HG02798 (cell line): Measurements from ENCODE around the gene RTP2.

Source experiments
- ATAC-seq: cut with Tn5 transposase; IDR thresholded peaks from one replicate; pipeline ENCODE4 v1.9.1; 2021; ENCODE audit warnings: mild to moderate bottlenecking; ENCODE audit not compliant: unreplicated experiment, poor library complexity

Gene RTP2

GRCh38 chr3:187739094-187739560, 36.8 kb upstream of the RTP2 start:
- no peak for ATAC-seq

- peak; percentile 69 for ATAC-seq
Observed at GRCh38 chr3:187738331-187739093, 36.2 kb upstream of the RTP2 start.

DNA sequence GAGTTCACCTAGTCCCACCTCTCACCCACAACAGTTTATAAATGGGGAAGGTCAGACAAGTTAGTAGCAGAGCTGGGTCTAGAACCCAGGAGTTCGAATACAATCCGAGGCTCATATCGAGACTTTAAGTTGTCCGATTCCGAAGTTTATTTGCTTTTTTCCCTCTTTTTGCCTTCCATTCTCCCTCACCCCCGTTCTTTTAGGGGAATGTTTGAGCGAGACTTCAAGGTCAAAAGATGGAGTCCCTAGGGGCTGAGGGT, 35.6 kb upstream of the RTP2 start:
- no peak for ATAC-seq

DNA sequence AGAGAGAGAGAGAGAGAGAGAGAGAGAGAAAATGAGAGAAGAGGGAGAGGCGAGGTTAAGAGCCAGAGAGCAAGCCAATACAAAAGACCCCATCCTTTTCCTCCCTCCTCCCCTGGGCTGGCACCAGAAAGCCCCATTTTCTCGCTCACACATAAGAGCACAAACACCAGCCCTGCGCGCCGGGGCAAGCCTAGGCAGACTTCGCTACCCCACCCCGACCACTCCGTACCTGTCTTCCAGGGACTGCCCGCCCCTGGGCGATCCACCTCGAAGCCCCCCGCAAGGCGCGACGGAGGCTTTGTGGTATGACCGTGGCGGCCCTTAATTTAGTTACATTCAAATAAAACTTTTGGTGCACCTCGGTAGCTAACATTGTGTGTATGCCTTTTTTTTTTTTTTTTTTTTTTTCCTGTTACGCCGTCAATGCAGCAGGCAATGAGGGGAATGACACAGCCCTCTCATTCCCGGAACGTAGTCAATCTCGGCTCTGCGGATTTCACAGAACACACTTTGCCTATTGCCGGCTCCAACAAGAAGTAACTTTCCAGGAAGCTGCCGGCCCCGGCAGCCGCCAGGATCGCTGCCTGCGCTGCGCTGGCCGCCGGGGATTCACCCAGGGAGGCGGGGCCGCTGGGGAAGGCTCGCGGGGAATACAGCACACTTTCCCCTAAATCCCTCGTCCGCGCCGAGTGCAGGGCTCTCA, 35.2 kb upstream of the RTP2 start:
- no peak for ATAC-seq

DNA sequence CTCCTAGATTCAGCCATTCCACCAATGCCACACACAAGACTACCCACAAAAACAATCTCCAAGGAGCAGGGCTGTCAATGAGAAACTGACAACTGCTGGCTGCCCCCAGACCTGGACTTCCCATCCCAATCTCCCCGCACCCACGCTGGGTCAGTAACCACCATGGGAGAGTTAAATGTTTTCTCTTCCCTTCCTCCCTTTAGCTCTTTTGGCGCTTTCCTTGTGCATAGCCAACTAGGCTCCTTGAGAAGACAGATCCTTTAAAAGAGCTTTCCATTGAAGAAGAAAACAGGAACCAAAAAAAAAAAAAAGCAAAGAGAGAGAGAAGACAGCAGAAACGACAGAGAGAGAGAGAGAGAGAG, 34.6 kb upstream of the RTP2 start:
- no peak for ATAC-seq

GRCh38 chr3:187736418-187736871, 34.1 kb upstream of the RTP2 start:
- ATAC-seq = no peak

- ATAC-seq = no peak
Observed at GRCh38 chr3:187735837-187736236, 33.5 kb upstream of the RTP2 start.

- ATAC-seq = no peak
Observed at GRCh38 chr3:187735383-187735782, 33.0 kb upstream of the RTP2 start.

GRCh38 chr3:187734841-187735240, 32.5 kb upstream of the RTP2 start:
- ATAC-seq = no peak

GRCh38 chr3:187733371-187733770, 31.0 kb upstream of the RTP2 start:
- ATAC-seq = no peak

DNA sequence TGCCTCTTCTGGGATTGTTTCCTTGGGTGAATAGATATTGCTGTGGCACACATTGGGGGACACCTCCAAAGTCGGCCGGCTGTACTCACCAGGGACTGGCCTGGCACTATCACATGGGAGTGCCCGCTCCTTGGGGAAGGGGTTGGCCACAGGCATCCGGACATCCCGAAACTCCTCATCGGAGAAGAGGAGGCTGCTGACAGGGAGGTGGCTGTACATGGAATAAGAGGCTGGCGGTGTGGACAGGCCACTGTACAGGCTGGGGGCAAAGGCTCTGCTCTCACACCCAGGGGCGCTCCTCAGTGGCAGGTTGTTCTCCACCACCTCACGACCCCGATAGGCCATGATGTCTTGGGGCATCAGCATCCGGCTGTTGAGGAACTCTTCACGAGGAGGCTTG, 27.2 kb upstream of the RTP2 start:
- no peak for ATAC-seq

DNA sequence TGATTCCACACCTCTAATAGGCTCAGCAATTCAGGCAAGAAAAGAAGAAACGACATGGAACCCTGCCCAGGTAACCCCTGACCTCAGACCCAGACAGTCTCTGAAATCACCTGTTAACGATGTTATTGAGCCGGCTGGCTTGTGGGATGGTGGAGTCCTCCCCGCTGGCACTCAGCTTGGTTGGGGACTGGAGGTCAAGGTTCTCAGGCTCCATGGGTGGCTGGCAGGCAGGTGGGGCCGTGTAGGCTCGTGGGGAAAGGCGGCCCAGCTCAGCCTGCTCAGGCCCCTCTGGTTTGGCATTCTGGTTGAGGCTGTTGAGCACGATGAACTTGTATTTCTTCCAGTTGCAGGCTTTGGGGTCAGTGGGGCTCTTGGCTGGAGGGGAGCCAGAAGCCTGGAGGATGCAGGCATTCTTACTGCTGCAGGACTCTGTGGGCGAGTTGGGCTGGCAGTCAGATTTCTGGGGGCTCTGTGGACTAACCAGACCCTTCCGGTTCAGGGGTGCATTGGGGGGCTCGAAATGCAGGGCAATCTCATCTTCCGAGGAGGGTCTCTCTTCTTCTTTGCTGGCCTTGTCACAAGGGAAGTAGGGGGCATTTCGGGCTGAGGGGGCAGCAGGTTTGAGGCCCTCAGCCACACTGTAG, 26.7 kb upstream of the RTP2 start:
- ATAC-seq = no peak

- no peak for ATAC-seq
Observed at GRCh38 chr3:187728248-187728647, 25.9 kb upstream of the RTP2 start.

GRCh38 chr3:187726564-187726963, 24.2 kb upstream of the RTP2 start:
- no peak for ATAC-seq

DNA sequence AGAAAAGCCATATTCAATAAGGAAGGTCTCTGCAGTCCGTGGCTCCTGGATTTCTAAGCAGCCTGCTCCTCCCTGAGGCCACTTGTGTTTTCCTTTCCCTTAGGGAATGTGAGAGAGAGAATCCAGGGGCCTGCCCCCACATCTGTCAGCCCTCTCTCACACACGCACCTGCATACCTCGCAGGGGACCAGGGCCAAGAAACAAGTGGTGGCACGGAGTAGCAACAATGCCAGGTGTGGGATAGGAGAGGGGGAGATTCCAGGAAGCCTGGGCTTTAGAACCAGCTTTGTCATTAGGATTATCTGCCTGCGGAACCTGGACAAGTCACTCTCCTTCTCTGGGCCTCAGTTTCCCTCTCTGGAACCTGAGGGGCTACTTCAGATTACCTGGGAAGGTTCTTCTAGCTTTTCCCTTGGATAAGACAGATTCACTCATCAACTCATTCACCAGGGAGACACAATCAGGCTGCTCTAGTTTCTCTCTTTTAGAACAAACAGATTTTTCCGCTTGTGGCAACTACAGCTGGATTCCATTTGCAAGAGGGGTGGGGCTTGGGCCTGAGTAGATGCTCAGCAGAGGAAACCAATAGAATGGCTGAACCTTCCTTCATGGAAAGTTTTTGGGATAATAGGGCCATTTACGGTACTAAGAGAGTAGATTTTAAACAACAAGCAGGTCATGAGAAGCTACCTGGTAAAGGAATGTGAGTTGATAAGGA, 23.5 kb upstream of the RTP2 start:
- ATAC-seq = no peak

GRCh38 chr3:187725224-187725623, 22.9 kb upstream of the RTP2 start:
- no peak for ATAC-seq

GRCh38 chr3:187722206-187722612, 19.9 kb upstream of the RTP2 start:
- ATAC-seq = no peak

DNA sequence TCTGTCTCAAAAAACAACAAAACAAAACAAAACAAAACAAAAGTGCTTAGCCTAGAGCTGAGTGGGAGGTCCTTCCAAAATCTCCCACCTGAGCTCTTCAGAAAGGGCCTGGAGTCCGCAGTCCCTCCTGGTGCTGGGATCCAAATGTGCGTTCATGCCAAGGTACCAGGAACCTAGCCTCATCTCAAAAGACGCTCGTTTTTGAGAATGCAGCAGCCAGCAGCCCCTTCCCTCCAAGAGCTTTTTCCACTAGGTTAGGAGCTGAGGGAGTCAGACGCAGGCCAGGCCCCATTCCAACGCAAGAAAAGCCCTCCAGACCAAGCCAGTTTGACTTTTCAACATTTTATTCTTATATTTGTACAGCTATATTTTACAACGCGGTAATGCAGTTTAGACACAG, 18.7 kb upstream of the RTP2 start:
- ATAC-seq = no peak

DNA sequence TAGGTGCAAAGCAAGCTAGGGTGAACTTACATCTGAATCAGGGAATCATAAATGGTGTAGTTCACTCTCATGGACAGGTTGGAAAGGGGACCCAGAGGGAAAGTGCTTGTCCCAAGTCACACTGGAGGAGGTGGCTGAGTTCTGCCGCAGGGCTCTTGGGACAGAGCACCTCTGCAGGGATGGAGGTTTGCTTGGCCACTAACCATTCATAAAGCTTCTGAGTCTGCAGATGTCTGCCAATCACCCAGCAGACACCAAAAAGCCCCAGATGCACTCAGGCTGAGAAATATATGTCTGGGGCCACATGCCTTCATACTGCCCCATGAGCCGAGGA, 17.9 kb upstream of the RTP2 start:
- ATAC-seq = no peak

DNA sequence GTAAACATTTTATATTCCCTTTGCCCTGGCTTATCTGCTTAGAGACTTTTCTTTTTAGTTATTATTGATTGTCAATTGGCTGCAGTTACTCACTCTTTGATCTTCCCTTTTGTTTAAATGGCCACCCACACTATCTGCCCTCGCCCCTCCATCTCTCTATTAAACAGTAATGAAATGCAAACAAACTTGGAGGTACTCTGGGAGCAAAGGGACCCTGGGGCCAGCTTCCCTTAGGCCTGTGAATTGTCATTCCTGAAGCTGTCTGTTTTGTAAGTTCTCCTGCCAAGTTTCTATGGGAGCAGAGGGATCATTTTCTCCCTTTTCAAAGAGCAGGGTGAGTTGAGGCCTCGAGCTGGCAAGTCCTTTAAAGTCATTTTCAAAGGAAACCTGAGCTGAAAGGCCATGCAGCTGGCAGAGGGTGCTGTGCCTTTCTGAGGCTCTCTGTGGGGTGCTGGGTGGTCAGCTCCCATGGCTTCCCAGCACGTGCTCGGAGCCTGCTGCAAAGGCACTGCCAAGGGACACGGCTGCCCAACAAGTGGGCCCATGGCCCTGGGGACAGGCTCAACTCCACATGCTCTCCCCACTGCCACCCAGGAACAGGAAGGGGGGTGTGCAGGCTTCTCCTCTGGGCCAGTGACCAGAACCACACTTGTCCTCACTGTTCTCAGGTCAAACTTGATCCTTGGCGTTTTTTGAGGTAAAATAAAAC, 17.4 kb upstream of the RTP2 start:
- ATAC-seq = no peak

DNA sequence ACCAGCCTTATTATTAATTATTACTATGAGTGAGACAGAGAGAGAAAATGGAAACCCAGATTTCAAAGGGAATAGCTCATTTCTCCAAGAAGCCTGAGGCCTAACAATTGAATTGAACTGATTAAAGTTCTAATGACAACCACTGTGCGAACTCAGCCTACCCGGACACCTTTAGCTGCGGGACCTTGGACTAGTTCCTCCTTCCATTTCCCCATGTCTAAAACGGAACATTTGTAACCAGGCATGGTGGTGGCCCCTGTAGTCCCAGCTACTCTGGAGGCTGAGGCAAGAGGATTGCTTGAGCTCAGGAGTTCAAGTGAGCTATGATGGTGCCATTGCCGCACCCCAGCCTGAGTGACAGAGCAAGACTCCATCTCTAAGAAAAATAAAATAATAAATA, 16.4 kb upstream of the RTP2 start:
- no peak for ATAC-seq
